HCT116 (cell line): Measurements from ENCODE around the gene ERC1. TPM values are rescaled to one million over a fixed set of nuclear protein-coding genes. Genes with fewer than 3 reads are reported as not detected.

Experiments used
- ATAC-seq: fragments of 200-7000 bp; cut with Tn5 transposase; 2 replicates; pipeline ENCODE4 v1.9.1; 2020; ENCODE audit warnings: mild to moderate bottlenecking, moderate library complexity
- BruUV-seq: library from RNA; stranded (reverse); fragments of 400-500 nt; replicated peaks from 2 replicates; lab custom pipeline; 2021; lab: Mats Ljungman, UMichigan
- CTCF ChIA-PET: fragments of 300-600 bp; sonication (Branson Sonifier 250); formaldehyde crosslinking; loops from one replicate; lab custom pipeline; 2021; ENCODE audit warnings: antibody characterized with exemption; lab: Charles Lee
- POLR2A ChIA-PET: fragments of 300-600, 350-600 bp; sonication (Branson Sonifier 250); formaldehyde crosslinking; loops from one replicate; lab custom pipeline; 2021; ENCODE audit warnings: antibody characterized with exemption; lab: Charles Lee
- RAD21 ChIA-PET, 2 experiments: fragments of 300-600 bp; sonication (Branson Sonifier 250); formaldehyde crosslinking; loops; one replicate each; lab custom pipeline; 2023; ENCODE audit warnings: low total read pairs in 2 of 2; ENCODE audit not compliant: uncharacterized antibody in 2 of 2, unreplicated experiment in 2 of 2, low non-redundant PET in 1 of 2; lab: Charles Lee
- DNase-seq: peaks from one replicate; pipeline ENCODE4 v3.0.0-alpha.2; 2010; ENCODE audit warnings: low read depth, low spot score
- H2AFZ ChIP-seq: fragments of 200-600 bp; shearing (Covaris generic), sonication (generic); 2 replicates; pipeline ENCODE4 v1.6.1; 2017; ENCODE audit warnings: low read depth, mixed run types, mixed read lengths, antibody characterized with exemption, low read length; ENCODE audit not compliant: poor library complexity, severe bottlenecking
- H3K27ac ChIP-seq: 2 replicates; pipeline ENCODE4 v1.5.1; 2012; ENCODE audit warnings: low read depth, low read length
- H3K27me3 ChIP-seq: fragments of 200-600 bp; sonication (generic); 2 replicates; pipeline ENCODE4 v1.6.1; 2016; ENCODE audit warnings: mixed run types, low read length, mixed read lengths; ENCODE audit not compliant: insufficient read depth
- H3K36me3 ChIP-seq, 2 experiments: fragments of 200-500 bp in 1 of 2; fragments of 200-600 bp in 1 of 2; sonication (Bioruptor generic) in 1 of 2; sonication (generic) in 1 of 2; 2 replicates each; pipeline versions ENCODE4 v1.5.1 to v1.6.1; 2014 to 2016; ENCODE audit warnings: low read length in 2 of 2, inconsistent platforms in 1 of 2, mixed read lengths in 1 of 2, mixed run types in 1 of 2; ENCODE audit not compliant: insufficient read depth in 2 of 2, control insufficient read depth in 1 of 2
- H3K4me1 ChIP-seq, 2 experiments: fragments of 200-600 bp in 1 of 2; sonication (generic) in 1 of 2; 2 replicates each; pipeline versions ENCODE4 v1.5.1 to v1.6.1; 2012 to 2017; ENCODE audit warnings: low read length in 2 of 2, inconsistent platforms in 1 of 2, mild to moderate bottlenecking in 1 of 2, mixed read lengths in 1 of 2, mixed run types in 1 of 2, moderate library complexity in 1 of 2; ENCODE audit not compliant: insufficient read depth in 2 of 2, control insufficient read depth in 1 of 2
- H3K4me2 ChIP-seq: fragments of 200-600 bp; sonication (generic); 2 replicates; pipeline ENCODE4 v1.6.1; 2017; ENCODE audit warnings: mixed run types, low read length, mixed read lengths
- H3K4me3 ChIP-seq, 2 experiments: fragments of 200-600 bp in 1 of 2; sonication (generic) in 1 of 2; replicated peaks in 1 of 2; 2 replicates each; pipeline ENCODE4 v1.5.1; 2011 to 2016; ENCODE audit warnings: low read length in 2 of 2, control low read depth in 1 of 2, low read depth in 1 of 2, mild to moderate bottlenecking in 1 of 2, mixed read lengths in 1 of 2, mixed run types in 1 of 2
- H3K79me2 ChIP-seq: fragments of 200-600 bp; sonication (generic); 2 replicates; pipeline ENCODE4 v1.6.1; 2017; ENCODE audit warnings: mild to moderate bottlenecking, mixed run types, low read length, moderate library complexity, mixed read lengths; ENCODE audit not compliant: insufficient read depth
- H3K9ac ChIP-seq: fragments of 200-600 bp; sonication (generic); 2 replicates; pipeline ENCODE4 v1.6.1; 2016; ENCODE audit warnings: low read length, mixed read lengths
- H3K9me2 ChIP-seq: fragments of 200-600 bp; sonication (generic), shearing (Covaris generic); 2 replicates; pipeline ENCODE4 v1.6.1; 2017; ENCODE audit warnings: mixed run types, mild to moderate bottlenecking, moderate library complexity; ENCODE audit not compliant: insufficient read depth
- H3K9me3 ChIP-seq, 2 experiments: fragments of 200-500 bp in 1 of 2; fragments of 200-600 bp in 1 of 2; sonication (Bioruptor generic) in 1 of 2; sonication (generic) in 1 of 2; 2 replicates each; pipeline ENCODE4 v1.6.1; 2014 to 2017; ENCODE audit warnings: low read length in 2 of 2, mixed read lengths in 2 of 2, inconsistent platforms in 1 of 2, low read depth in 1 of 2, mild to moderate bottlenecking in 1 of 2, mixed run types in 1 of 2, moderate library complexity in 1 of 2; ENCODE audit not compliant: control insufficient read depth in 1 of 2, insufficient read depth in 1 of 2
- H4K20me1 ChIP-seq: fragments of 200-600 bp; sonication (generic), shearing (Covaris generic); 2 replicates; pipeline ENCODE4 v1.6.1; 2017; ENCODE audit warnings: mixed run types, mild to moderate bottlenecking, moderate library complexity; ENCODE audit not compliant: insufficient read depth
- CBX3 ChIP-seq: IDR thresholded peaks from 2 replicates; pipeline ENCODE4 v1.6.1; 2012; ENCODE audit warnings: low read depth
- EGR1 ChIP-seq: IDR thresholded peaks from 2 replicates; pipeline ENCODE4 v1.6.1; 2012; ENCODE audit warnings: low read depth
- JUND ChIP-seq: IDR thresholded peaks from 2 replicates; pipeline ENCODE4 v1.6.1; 2012
- MAX ChIP-seq: IDR thresholded peaks from 2 replicates; pipeline ENCODE4 v1.6.1; 2012
- POLR2AphosphoS5 ChIP-seq: IDR thresholded peaks from 2 replicates; pipeline ENCODE4 v1.6.1; 2011; ENCODE audit warnings: mild to moderate bottlenecking, low read depth, low read length, moderate library complexity
- RAD21 ChIP-seq: IDR thresholded peaks from 2 replicates; pipeline ENCODE4 v1.6.1; 2012; ENCODE audit warnings: low read depth, mild to moderate bottlenecking
- TCF7L2 ChIP-seq: IDR thresholded peaks from 2 replicates; pipeline ENCODE4 v1.7.0; 2011; ENCODE audit warnings: borderline replicate concordance, inconsistent platforms; ENCODE audit not compliant: insufficient read depth, insufficient read length; ENCODE audit errors: extremely low read depth
- YY1 ChIP-seq: IDR thresholded peaks from 2 replicates; pipeline ENCODE4 v1.6.1; 2011; ENCODE audit warnings: low read length, low read depth, moderate library complexity, mild to moderate bottlenecking; ENCODE audit not compliant: insufficient replicate concordance; ENCODE audit errors: extremely low read depth
- ZBTB33 ChIP-seq: IDR thresholded peaks from 2 replicates; pipeline ENCODE4 v1.6.1; 2011; ENCODE audit warnings: mild to moderate bottlenecking, low read length, moderate library complexity; ENCODE audit not compliant: insufficient replicate concordance; ENCODE audit errors: extremely low read depth
- intact Hi-C: fragments of 100-400 bp; cut with micrococcal nuclease; formaldehyde crosslinking; loops from 2 replicates; pipeline ENCODE4 v1.10.0; 2022
- total RNA-seq: library from RNA; stranded (reverse); gene quantifications from one replicate; pipeline ENCODE4 v1.2.1, GENCODE V29; 2021; ENCODE audit not compliant: unreplicated experiment

ERC1 gene
- total RNA-seq, 1 experiment from 2014 or later, result 41.9 TPM

GRCh38 chr12:1530592-1531152 lies 539.6 kb downstream of the ERC1 start:
- POLR2A ChIA-PET, result no interaction called here
- Histone ChIP-seq H3K9me3 (no peaks in the 10 kb centered on the region), H3K4me2 (no peak overlapping the region), H3K79me2 (no peaks in the 10 kb centered on the region), H3K9ac (no peak overlapping the region), H3K4me1 (no peaks in the 10 kb centered on the region), H3K27me3 (peaks cover 18% of the 10 kb centered on the region), H3K27ac (no peak overlapping the region)
- RAD21 ChIA-PET, result no interaction called here
- BruUV-seq, result no TSS peak
- CTCF ChIA-PET, result no interaction called here
- no peak for ATAC-seq
- TF ChIP-seq MAX (no peak), TCF7L2 (no peak), YY1 (no peak), CBX3 (no peak), POLR2AphosphoS5 (no peak), ZBTB33 (no peak), RAD21 (no peak), EGR1 (no peak), JUND (no peak)
- TF ChIP-seq, all 23 proteins: peak for 0
- intact Hi-C loops, result no loop called here
- H3K9me2 ChIP-seq, result no peaks in the 10 kb centered on the region
- H3K36me3 ChIP-seq, result no peaks in the 10 kb centered on the region
- no peak overlapping the region for H3K4me3 ChIP-seq
- no peak for DNase-seq
- H4K20me1 ChIP-seq, result no peaks in the 10 kb centered on the region
- no peak overlapping the region for H2AFZ ChIP-seq
